Neural cell (in vitro differentiated cells): ENCODE measurements around the gene KCNT1. TPM values are rescaled to one million over a fixed set of nuclear protein-coding genes. Genes with fewer than 3 reads are reported as not detected.

Source experiments
- H2AFZ ChIP-seq: fragments of 200-600, 300-800 bp; sonication (generic), shearing (Covaris generic); 2 replicates; pipeline ENCODE4 v1.6.0; 2014; ENCODE audit warnings: low read depth, mild to moderate bottlenecking, antibody characterized with exemption, low read length, moderate library complexity
- H3F3A ChIP-seq: fragments of 200-600 bp; shearing (Covaris generic); 2 replicates; pipeline ENCODE4 v1.6.1; 2016; ENCODE audit warnings: mild to moderate bottlenecking, moderate library complexity, mixed read lengths, antibody characterized with exemption, low read length; ENCODE audit not compliant: insufficient read depth, poor library complexity, severe bottlenecking
- H3K27ac ChIP-seq: fragments of 200-600, 300-800 bp; sonication (generic), shearing (Covaris generic); 2 replicates; pipeline ENCODE4 v1.5.1; 2014; ENCODE audit warnings: mild to moderate bottlenecking, low read length, moderate library complexity
- H3K27me3 ChIP-seq: fragments of 300-800, 200-600 bp; sonication (generic), shearing (Covaris generic); 2 replicates; pipeline ENCODE4 v1.6.0; 2014; ENCODE audit warnings: mild to moderate bottlenecking, low read depth, low read length, moderate library complexity; ENCODE audit not compliant: insufficient read depth
- H3K36me3 ChIP-seq: fragments of 300-800, 200-600 bp; sonication (generic), shearing (Covaris generic); 2 replicates; pipeline ENCODE4 v1.5.1; 2014; ENCODE audit warnings: mild to moderate bottlenecking, antibody characterized with exemption, low read length, moderate library complexity; ENCODE audit not compliant: insufficient read depth
- H3K4me2 ChIP-seq: fragments of 300-800, 200-600 bp; sonication (generic), shearing (Covaris generic); 2 replicates; pipeline ENCODE4 v1.6.0; 2014; ENCODE audit warnings: mild to moderate bottlenecking, low read length
- H3K4me3 ChIP-seq: fragments of 300-800, 200-600 bp; sonication (generic), shearing (Covaris generic); 2 replicates; pipeline ENCODE4 v1.5.1; 2014; ENCODE audit warnings: mild to moderate bottlenecking, low read length, moderate library complexity
- H3K79me2 ChIP-seq: fragments of 200-600 bp; shearing (Covaris generic); replicated peaks from 2 replicates; pipeline ENCODE4 v1.6.0; 2014; ENCODE audit warnings: mild to moderate bottlenecking, low read length, moderate library complexity; ENCODE audit not compliant: insufficient read depth
- H3K9ac ChIP-seq: fragments of 300-800, 200-600 bp; sonication (generic), shearing (Covaris generic); 2 replicates; pipeline ENCODE4 v1.6.1; 2016; ENCODE audit warnings: mild to moderate bottlenecking, low read length, mixed read lengths
- H3K9me2 ChIP-seq: fragments of 200-600 bp; shearing (Covaris generic); 2 replicates; pipeline ENCODE4 v1.6.1; 2016; ENCODE audit warnings: mild to moderate bottlenecking, low read length, mixed read lengths; ENCODE audit not compliant: insufficient read depth
- H3K9me3 ChIP-seq: fragments of 200-600, 300-800 bp; sonication (generic), shearing (Covaris generic); 2 replicates; pipeline ENCODE4 v1.6.1; 2016; ENCODE audit warnings: mild to moderate bottlenecking, mixed run types, low read length, moderate library complexity, mixed read lengths
- H4K20me1 ChIP-seq: fragments of 200-600 bp; shearing (Covaris generic); 2 replicates; pipeline ENCODE4 v1.6.1; 2016; ENCODE audit warnings: mild to moderate bottlenecking, mixed run types; ENCODE audit not compliant: insufficient read depth
- CTCF ChIP-seq: fragments of 450-650 bp; IDR thresholded peaks from 2 replicates; pipeline ENCODE4 v1.5.1; 2014; ENCODE audit warnings: antibody characterized with exemption, mild to moderate bottlenecking, moderate library complexity; ENCODE audit not compliant: poor library complexity, severe bottlenecking
- EP300 ChIP-seq: fragments of 450-650 bp; conservative IDR thresholded peaks from 2 replicates; pipeline ENCODE4 v1.6.1; 2014; ENCODE audit warnings: antibody characterized with exemption, mild to moderate bottlenecking, moderate library complexity; ENCODE audit not compliant: poor library complexity, severe bottlenecking
- EZH2 ChIP-seq: fragments of 200-600, 300-800 bp; shearing (Covaris generic), sonication (generic); IDR thresholded peaks from 2 replicates; pipeline ENCODE4 v1.6.1; 2014; ENCODE audit warnings: antibody characterized with exemption, low read length, borderline replicate concordance, mild to moderate bottlenecking; ENCODE audit not compliant: insufficient read depth, poor library complexity, severe bottlenecking
- MXI1 ChIP-seq: fragments of 450-650 bp; conservative IDR thresholded peaks from 2 replicates; pipeline ENCODE4 v1.6.1; 2014; ENCODE audit warnings: antibody characterized with exemption, mild to moderate bottlenecking; ENCODE audit not compliant: poor library complexity, severe bottlenecking
- POLR2AphosphoS5 ChIP-seq: IDR thresholded peaks from 2 replicates; pipeline ENCODE4 v1.6.1; 2012
- RAD21 ChIP-seq: fragments of 450-650 bp; conservative IDR thresholded peaks from 2 replicates; pipeline ENCODE4 v1.6.1; 2014; ENCODE audit warnings: antibody characterized with exemption, mild to moderate bottlenecking, moderate library complexity
- REST ChIP-seq: IDR thresholded peaks from 2 replicates; pipeline ENCODE4 v1.6.1; 2012; ENCODE audit warnings: borderline replicate concordance
- SMC3 ChIP-seq: fragments of 450-650 bp; conservative IDR thresholded peaks from 2 replicates; pipeline ENCODE4 v1.6.1; 2014; ENCODE audit warnings: antibody characterized with exemption, mild to moderate bottlenecking, moderate library complexity; ENCODE audit not compliant: poor library complexity
- TAF1 ChIP-seq: IDR thresholded peaks from 2 replicates; pipeline ENCODE4 v1.6.1; 2012; ENCODE audit warnings: low read depth
- polyA plus RNA-seq: library from polyadenylated mRNA; depleted of rRNA; stranded (reverse); fragments of >200 nt; gene quantifications from 2 replicates; pipeline ENCODE4 v1.2.3, GENCODE V29; 2014

The KCNT1 gene
- polyA plus RNA-seq, 1 donor from 2014 or later, result 0.67 TPM

- no peak overlapping the region for H3K4me2 ChIP-seq
- no peak overlapping the region for H2AFZ ChIP-seq
- no peaks in the 10 kb centered on the region for H3K79me2 ChIP-seq
- no peak overlapping the region for H3K9ac ChIP-seq
- no peaks in the 10 kb centered on the region for H3K27me3 ChIP-seq
- no peak overlapping the region for H3K4me3 ChIP-seq
- no peak overlapping the region for H3K27ac ChIP-seq
- no peaks in the 10 kb centered on the region for H3K36me3 ChIP-seq
- H3F3A ChIP-seq, result no peaks in the 10 kb centered on the region
- H3K9me3 ChIP-seq, result no peaks in the 10 kb centered on the region
- H4K20me1 ChIP-seq, result no peaks in the 10 kb centered on the region
- TF ChIP-seq EZH2, result no peak
- no peak for TF ChIP-seq TAF1
- TF ChIP-seq MXI1, result no peak
- TF ChIP-seq REST, result no peak
- no peak for TF ChIP-seq RAD21
- TF ChIP-seq POLR2AphosphoS5, result no peak
- TF ChIP-seq SMC3, result no peak
- no peak for TF ChIP-seq CTCF
- no peak for TF ChIP-seq EP300
- no peaks in the 10 kb centered on the region for H3K9me2 ChIP-seq
Observed at GRCh38 chr9:135766251-135766650, 64.3 kb downstream of the KCNT1 start.

- H3F3A ChIP-seq, result no peaks in the 10 kb centered on the region
- no peaks in the 10 kb centered on the region for H3K79me2 ChIP-seq
- no peaks in the 10 kb centered on the region for H3K9me2 ChIP-seq
- H3K9ac ChIP-seq, result no peak overlapping the region
- no peaks in the 10 kb centered on the region for H4K20me1 ChIP-seq
- H3K27ac ChIP-seq, result no peak overlapping the region
- TF ChIP-seq EP300 (no peak), MXI1 (no peak), REST (no peak), EZH2 (no peak), CTCF (no peak), RAD21 (no peak), POLR2AphosphoS5 (no peak), TAF1 (no peak)
- no peaks in the 10 kb centered on the region for H3K9me3 ChIP-seq
- H3K27me3 ChIP-seq, result no peaks in the 10 kb centered on the region
- H3K4me2 ChIP-seq, result no peak overlapping the region
- H2AFZ ChIP-seq, result no peak overlapping the region
- H3K4me3 ChIP-seq, result no peak overlapping the region
- H3K36me3 ChIP-seq, result no peaks in the 10 kb centered on the region
Observed at GRCh38 chr9:135766707-135767106, 64.7 kb downstream of the KCNT1 start.
